Fibroblast of skin of scalp (primary cell): ENCODE measurements around the gene ZBTB20.

Source experiments
- DNase-seq: peaks from one replicate; pipeline ENCODE4 v3.0.0-alpha.2; 2013

The ZBTB20 gene

DNA sequence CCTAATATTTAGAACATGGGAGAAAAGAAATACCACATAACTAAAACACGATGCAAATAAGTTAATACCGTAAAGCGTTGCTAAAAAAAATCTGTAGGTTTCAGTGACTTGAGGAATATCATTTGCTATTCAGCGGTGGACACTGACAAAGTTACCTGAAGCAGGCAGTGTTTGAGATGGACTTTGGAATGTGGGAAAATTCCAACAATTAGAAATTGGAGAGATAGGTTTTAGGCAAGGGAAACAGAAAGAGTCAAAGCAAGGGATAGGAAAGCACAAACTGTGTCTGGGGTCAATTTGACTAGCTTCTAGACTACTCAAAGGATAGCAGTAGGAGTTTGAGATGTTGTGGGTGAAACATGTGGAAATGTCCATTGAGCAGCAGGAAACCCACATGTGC, 680.3 kb downstream of the ZBTB20 start:
- DNase-seq = no peak

DNA sequence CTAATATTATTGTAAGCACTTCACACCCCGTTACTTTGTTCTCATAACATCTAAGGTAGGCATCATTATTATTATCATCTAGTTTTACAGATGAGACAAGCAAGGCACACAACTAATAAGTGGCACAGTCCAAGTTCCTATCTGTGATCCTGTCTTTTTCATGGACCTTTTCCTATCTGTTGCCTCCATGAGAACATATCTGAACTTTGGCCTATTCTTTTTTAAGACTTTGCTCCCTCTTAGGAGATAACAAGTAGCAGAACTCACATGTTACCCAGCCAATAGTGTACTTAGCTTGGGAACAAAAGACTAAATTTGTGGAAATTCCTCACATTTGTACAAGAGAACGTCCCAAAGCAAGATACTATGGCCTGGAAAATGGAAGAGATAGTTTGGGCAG, 680.8 kb downstream of the ZBTB20 start:
- no peak for DNase-seq

DNA sequence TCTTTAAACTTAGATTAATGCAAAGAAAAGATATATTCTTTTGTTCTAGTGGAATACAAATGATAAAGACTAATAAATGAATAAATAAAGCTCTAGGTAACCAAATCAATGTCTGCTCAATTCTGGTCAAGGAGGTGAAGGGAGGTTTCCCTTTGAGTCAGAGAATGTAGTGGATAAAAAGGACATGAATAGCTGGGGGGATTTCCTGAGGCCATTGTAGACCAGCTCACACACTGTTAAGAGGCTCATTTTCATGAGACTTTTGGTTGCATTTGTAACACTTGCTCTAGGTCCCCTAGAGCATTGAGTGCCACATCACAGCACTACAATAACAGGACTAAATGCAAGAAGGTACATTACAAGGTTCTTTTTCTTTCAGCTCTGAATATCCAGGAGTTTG, 682.5 kb downstream of the ZBTB20 start:
- no peak for DNase-seq

DNA sequence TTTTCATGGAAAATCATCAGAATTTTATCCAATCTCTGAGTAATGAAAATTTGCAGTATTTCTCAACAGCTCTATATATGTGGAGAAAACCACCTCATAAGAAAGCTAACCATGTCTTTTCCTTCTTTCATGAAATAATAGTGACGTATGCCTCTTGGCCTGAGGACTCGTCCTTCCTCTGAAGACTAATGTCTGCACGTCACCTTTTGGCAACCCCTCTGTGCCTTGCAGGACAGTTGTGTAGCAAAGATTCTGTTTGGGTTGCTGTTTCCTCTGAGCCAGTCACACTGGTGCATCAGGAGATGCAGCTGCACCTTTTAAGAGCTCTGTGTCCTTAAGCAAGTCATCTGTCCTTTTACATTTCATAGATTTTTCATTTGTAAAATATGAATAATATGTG, 684.3 kb downstream of the ZBTB20 start:
- DNase-seq = no peak

DNA sequence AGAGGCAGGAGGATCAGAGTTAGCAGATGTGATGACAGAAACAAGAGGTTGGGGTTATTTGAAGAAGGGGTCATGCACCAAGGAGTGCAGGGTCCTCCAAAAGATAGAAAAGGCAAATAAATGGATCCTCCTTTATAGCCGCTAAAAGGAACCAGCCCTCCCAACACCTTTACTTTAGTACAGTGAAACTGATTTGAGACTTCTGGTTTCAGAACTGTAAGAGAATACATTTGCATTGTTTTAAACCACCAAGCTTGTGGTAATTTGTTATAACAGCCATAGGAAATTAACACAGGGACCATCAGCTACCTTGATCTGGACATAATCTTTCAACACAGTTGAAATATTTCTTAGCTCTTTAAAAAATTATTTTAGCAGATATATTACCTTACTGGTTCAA, 686.6 kb downstream of the ZBTB20 start:
- no peak for DNase-seq

DNA sequence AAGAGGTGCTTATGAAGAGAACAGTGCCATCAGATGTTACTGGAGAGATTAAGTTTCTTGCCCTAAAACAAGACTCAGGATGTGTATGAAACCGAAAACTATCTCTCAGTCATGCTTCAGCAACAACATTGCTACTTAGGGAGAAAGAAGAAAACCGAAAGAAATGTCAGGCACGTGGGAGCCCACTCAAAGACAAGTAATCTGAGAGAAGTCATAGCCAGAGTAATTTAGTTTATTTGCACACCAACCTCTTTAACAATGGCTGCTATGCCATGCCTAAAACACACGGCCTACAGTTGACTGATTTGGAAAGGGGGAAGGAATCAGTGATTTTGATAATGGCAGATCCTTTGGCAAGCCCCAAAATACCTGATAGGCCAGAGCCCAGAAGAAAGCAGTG, 690.3 kb downstream of the ZBTB20 start:
- no peak for DNase-seq

DNA sequence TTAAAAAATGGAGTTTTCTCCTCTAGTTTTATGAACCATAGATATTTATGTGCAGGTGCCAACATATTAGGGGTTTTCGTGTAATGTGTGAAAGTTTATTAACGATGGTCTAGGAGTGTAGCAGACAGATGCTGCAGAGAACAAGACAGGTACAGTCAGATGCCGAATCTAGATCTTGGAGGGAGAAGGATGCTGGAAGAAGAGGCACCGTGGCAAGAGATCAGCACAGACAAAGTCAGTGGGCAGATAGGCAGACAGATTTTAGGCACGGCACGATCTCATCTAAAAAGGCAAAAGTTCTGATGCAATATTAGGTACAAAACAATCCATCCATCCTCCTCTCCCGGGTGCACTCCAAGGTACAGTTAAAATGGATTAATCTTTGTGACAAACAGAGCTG, 691.7 kb downstream of the ZBTB20 start:
- DNase-seq = no peak

DNA sequence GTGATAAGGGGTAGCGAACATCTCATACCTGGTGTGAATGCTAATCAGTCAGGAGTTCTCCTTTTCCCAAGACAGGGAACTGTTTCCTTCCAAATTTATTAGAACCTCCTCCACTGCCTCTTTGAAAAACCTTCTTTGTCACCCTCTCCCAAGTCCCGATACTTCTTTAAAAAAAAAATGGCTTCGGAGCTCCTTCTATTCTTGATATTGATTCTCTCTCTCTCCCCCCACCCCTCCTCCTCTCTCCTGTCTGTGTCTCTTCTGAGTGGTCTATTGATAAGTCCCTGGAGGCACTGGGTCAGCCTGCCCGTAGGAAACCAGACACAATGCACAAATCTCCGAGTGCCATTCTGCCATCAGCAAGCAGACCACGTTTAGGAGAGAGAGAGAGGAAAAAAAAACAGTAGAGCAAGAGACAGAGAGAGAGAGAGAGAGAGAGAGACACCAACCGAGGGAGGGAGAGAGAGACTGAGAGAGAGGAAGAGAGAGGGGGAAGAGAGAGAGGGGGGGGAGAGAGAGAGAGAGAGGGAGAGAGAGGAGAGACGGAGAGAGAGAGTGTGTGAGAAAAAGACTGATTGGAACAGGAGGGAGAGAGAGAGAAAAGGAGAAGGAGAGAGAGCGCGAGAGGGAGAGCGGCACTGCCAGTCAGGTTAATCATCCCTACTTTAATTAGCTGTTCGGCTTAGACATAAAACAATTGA, 692.4 kb downstream of the ZBTB20 start:
- peak; percentile 18 for DNase-seq

DNA sequence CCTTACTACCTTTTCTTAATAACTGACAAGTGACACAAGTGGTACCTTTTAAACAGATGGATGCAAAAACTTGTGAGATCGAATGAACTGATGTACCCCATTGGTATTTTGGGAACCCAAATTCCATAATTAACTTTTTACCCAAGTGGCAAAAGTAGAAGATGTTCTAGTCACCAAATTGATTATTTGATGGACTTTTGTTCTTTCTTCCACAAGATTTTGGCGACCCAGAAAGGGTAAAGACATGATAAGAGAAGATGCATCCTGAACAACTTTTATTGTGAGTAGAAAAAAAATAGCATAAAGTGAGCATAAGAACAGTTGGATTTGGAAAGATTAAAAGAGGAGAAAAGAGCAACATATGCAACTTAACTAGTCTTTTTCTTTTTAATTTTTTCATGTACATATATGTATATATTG, 693.7 kb downstream of the ZBTB20 start:
- DNase-seq = no peak

DNA sequence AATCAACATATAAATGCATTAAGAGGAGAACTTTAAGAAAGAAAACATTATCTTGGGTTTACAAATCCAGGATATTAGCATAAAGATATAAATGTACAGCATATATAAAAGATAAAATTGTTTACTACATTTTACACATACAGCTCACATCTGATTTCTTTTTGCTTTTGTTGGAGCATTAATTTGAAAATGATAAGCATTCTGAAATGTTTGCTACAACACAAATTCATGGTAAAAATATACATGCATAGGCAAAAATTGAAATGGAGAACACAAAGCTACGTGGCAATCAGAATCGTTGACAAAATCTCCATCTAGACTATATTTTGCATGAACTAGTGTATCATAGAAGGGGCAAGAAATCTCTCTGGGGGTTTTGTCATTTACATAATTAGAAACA, 694.2 kb downstream of the ZBTB20 start:
- DNase-seq = no peak

DNA sequence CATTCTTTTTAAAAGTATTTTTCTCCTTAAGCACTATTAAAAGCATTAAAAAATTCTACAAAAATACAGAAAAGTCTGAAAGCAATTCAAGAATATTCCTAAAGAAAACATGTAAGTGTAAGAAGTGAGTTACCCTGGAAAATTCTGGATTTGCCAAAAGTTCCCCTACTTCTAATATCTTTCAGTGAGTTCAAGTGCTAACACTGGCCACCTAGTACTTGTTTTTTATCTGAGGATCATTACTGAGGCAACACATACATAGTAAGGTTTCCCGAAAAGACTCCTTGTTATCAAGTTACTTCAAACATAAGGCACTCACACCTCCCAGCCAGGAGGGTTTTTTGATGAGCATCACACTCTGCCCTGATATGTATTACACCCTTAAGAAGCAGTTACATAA, 694.8 kb downstream of the ZBTB20 start:
- DNase-seq = no peak

DNA sequence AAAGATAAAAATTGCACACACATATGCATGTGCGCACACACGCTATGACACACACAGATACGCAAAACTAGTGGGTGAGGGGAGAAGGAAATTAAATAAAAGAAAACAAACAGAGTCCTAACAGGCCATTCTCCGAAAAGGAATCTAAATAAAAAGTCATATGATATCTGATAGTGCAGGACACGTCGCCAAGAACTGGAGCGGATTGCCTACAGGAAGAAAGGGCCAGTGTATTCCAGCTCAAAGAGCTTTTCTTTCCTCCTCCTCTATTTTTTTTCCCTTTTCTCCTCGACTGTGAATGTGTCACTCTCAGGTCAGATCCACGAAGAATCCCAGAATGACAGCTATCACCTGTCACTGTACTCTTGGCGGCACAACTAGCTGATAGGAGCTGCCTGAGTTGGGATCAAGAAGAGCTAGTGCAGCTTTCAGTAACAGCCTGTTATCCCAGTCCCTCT, 695.5 kb downstream of the ZBTB20 start:
- DNase-seq = no peak

DNA sequence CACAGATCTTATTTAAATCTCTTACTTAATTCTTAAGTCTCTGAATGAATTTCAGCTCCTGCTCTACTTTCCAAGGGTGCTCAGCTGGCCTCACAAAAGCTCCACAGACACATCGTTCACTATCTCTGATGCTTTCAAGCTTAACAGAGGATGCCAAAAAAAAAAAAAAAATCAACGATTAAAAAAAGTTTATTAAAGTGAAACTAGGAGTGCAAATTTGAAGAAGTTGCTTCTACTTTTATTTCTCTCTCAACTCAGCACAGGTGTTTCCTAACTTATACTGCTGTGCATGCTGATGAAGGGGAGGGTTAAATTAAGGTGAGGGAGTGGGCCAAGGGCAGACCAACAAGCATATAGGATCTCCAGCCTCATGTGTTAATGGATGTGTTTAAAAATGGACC, 696.0 kb downstream of the ZBTB20 start:
- DNase-seq = no peak

DNA sequence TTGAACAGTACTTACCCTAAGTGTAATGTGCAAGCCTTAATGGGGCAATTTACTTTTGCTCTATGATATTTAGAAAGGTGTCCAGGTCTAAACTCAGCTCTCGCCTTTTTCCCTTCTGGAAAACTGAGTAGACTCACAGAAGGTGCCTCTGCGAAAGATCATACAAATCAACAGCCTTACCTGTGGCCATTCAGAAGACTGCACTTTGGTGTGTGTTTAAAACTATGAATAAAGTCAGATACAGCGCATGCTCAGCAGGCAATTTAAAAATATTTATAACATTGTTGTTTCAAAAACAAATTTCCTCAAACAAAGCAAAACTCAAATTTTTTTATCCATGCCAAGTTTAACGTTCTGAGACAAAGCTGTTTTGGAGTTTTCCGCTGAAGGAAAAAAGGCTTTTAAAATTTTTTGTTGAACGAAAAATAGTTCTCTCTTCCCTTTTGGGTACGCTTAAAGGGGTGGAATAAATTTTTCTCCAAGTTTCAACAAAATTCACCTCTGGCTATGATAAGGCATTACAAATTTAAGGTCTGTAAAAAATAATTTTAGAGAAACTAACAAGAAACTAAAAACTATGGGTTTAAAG, 697.0 kb downstream of the ZBTB20 start:
- DNase-seq = no peak

DNA sequence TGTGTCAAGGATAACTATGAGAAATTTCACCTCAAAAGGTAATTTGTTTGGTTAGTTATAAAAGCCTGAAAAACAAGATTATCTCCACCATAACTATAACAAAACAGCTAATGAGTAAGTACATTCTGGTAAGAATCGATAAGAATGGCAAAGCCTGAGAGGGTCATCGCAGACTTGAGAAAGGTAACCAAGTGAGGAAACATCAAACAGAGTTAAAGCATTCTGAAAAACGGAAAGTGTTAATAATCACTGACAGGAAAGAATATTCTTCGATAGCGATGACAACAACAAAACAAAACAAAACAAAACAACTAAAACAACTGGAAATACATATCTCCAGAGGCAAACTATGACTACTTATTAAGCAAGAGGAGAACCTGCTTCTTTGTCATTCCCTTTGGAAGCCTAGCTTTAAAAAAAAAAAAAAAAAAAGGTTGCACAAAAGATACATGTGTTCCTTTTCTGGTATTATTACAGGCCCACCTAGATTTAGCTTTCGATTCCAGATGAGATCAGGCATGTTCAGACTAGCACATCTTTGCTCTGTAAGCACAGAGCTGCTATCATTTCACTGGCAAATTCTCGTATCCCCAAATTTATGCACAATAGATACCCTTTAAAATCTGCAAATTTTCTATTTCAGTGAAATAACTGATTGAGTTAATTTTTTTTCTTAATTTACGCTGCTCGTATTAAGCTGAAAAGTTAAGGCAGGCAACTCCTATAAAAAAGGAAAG, 697.6 kb downstream of the ZBTB20 start:
- no peak for DNase-seq

DNA sequence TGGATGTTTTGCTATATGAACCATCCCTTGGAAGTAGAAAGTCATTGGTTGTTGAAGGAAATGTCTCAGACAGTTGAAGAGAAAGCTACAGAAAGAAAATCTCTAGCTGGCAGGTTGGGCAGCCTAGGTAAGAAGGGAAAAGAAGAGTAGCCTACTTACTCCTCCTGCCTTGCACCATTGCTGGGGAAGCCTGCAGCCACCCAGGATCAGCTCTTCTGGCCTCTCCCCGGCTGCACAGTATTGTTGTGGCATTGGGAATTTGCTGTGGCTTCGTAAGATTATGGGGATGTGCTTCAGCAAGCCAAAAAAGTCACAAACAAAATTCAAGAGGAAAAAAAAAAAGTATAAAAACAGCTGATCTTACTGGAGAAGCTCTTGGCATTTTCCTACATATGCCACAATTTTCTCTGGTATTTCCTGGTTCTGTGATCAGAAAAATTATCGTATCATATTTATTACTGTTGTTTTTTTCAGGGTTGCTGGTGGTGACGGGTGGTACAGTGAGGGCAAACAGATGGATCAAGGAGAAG, 699.1 kb downstream of the ZBTB20 start:
- DNase-seq = no peak

DNA sequence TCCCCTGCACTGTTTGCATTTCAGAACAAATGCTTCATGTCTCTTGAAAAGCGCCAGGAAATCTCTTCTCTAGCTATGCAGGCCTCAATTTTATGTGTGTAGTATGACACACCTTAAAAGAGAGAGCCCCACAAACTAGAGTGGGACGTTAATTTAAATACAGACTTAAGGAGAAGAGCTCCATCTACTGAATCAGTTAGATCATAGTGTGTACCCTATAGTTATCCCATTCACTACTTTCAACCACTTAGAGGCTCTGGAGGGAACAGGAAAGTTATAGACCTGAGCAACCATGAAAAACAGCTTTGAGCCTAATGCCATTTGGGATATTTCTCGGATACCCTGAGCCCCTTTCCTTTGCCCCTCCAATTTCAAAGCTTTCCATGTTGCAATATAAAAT, 699.5 kb downstream of the ZBTB20 start:
- DNase-seq = no peak

DNA sequence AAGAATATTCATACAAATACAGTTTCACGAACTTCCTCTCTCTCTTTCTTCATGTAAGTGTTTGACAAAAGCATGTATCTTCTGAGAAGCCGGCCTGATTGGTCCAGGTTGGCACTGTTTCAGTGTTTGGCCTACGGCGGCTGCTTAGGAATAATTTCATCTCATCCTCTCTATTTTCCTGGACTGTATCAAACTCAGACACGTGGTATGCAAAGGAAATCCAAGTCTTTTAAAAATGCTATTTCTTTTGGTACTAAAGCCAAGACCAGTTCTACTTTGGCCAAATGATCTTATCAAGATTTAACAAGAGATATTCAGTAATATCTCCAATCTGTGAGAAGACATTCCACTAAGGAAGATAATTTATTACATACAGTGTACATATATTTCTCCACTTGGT, 700.5 kb downstream of the ZBTB20 start:
- DNase-seq = no peak

DNA sequence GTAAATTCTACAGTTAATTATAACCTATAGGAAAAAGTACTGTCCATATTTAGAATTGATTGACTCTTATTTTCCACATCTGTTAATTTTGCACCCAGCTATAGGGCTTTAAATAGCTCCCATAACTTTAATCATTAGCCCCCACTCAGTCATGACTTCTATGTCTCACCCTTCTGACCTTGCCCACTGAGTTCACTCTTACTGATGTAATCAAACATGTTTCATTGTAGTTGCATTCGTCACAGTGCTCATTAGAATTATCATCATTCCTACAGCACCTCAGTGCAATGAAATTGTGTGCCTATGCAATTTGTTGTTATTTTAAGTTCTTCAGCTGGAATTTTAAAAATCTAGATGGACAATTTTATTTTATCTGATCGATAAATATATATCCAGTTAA, 701.9 kb downstream of the ZBTB20 start:
- DNase-seq = no peak

DNA sequence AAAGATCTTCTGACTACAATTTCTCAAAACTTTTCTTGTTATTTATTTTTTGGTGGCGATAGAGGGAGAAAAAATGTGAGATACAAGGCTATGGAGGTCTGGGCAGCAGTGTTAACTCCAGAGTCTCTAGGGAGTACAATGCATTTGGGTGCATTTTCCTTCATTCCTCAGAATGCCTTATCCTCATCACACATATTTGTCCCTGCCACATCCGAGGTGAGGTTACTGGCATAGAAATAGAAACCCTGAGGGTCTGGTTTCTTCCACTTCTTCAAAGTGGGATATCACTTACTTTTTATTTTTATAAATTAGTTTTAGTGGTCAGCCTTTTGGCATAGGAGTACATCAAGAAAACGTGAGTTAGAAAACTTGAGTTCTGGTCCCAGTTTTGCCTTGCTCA, 702.9 kb downstream of the ZBTB20 start:
- DNase-seq = no peak

DNA sequence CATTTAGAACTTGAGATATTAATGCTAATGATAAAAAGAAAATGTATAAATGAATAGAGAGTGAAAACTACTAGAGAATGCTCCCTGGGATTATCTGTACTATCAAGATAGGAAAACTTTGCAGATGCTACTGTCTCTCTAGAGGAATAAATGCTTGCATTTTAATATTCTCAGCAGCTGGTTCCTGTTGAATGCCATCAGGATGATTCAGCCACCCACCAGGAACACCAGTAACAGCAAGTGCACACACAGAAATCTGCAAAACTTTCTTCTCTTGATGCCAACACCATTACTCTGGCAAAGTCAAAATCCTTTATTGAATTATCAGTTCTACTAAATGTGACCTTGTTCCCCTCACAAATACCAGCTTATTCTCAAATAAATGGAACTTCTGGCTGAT, 704.8 kb downstream of the ZBTB20 start:
- peak; percentile 43 for DNase-seq

DNA sequence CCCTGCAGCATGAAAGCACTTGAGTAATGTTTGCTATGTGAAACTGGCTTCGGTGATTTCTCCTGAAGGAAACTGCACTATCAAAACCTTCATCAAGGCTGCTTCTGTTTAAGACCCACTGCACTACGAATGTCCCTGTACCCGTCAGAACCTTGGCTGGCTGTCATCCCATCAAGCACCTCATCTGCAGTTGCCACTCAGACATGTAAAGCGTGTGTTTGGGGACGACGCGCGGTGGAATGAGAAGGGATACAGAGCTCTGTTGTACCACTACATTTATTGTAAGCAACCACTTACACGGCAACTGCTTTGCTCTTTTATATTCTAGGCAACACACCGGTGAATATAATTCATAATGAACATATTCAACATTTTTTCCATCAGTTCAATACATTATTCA, 705.7 kb downstream of the ZBTB20 start:
- DNase-seq = no peak

DNA sequence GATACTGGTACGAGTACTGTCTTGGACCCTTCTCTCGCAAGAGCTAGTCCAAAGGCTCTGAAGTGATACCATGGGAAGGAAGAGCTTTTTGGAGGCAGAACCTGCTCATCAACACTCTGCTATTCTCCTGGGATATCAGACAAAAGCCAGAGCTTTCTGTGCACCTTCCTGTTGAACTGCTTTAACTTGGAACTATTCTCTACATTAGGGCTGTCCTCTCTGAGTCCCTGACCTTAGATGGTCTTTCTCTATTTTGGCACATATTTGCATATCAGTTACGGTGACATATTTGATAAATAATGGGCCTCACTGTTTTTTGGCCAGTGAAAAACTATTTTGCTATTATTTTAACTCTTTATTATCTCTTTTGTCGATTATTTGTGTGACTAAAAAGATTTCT, 706.4 kb downstream of the ZBTB20 start:
- DNase-seq = no peak

DNA sequence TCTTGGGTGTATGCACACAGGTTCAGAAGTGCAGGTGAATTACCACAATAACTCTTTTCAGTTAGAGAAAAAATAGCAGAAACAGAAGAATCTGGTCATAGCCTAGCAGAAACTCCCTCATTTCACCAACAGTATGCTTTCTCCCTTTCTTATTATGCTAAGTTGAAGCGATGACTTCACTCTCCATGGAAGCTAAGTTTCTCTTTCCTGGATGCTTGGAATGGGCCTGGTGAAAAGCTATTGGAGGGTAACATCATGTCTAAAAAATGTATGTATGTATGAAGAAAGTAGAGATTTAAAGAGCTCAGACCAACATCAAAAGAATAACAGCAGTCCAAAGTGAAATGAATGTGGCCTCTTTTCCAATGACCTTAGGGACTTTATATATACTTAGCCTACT, 707.8 kb downstream of the ZBTB20 start:
- peak; percentile 63 for DNase-seq
